Kidney (tissue), 14 donors: ENCODE data around the gene RHEB. TPM values are rescaled to one million over a fixed set of nuclear protein-coding genes. Genes with fewer than 3 reads are reported as not detected.

ENCODE experiments used
- DNase-seq, 5 donors: peaks; one replicate each; pipeline ENCODE4 v3.0.0-alpha.2; 2013 to 2020
- FAIRE-seq: peaks from 2 replicates; lab custom pipeline; 2012; peaks lifted over from hg19 to GRCh38; lab: Jason Lieb, UNC
- H3K27ac ChIP-seq, 2 donors: one replicate each; pipeline ENCODE4 v1.7.0; 2013; ENCODE audit warnings: low read depth in 2 of 2, low read length in 2 of 2, inconsistent platforms in 1 of 2
- H3K27me3 ChIP-seq: one replicate; pipeline ENCODE4 v1.7.1; 2013; ENCODE audit warnings: low read length, inconsistent platforms; ENCODE audit not compliant: control insufficient read depth, insufficient read depth
- H3K36me3 ChIP-seq, 3 donors: one replicate each; pipeline versions ENCODE4 v1.7.0 to v1.7.1; 2013; ENCODE audit warnings: low read length in 3 of 3, control low read depth in 1 of 3, inconsistent platforms in 1 of 3; ENCODE audit not compliant: insufficient read depth in 3 of 3, control insufficient read depth in 2 of 3
- H3K4me1 ChIP-seq, 3 donors: one replicate each; pipeline versions ENCODE4 v1.7.0 to v1.7.1; 2013; ENCODE audit warnings: low read length in 3 of 3, inconsistent platforms in 1 of 3, low read depth in 1 of 3; ENCODE audit not compliant: control insufficient read depth in 2 of 3, insufficient read depth in 2 of 3
- H3K4me3 ChIP-seq, 3 donors: one replicate each; pipeline versions ENCODE4 v1.7.0 to v1.8.1; 2013; ENCODE audit warnings: low read length in 3 of 3, control low read depth in 1 of 3, inconsistent platforms in 1 of 3
- H3K9ac ChIP-seq, 3 donors: one replicate each; pipeline versions ENCODE4 v1.7.0 to v1.7.1; 2013; ENCODE audit warnings: low read length in 3 of 3, control low read depth in 1 of 3, inconsistent platforms in 1 of 3
- H3K9me3 ChIP-seq, 3 donors: one replicate each; pipeline versions ENCODE4 v1.7.0 to v1.7.1; 2013; ENCODE audit warnings: low read length in 3 of 3, control low read depth in 1 of 3, inconsistent platforms in 1 of 3; ENCODE audit not compliant: control insufficient read depth in 2 of 3, insufficient read depth in 1 of 3
- intact Hi-C: fragments of 100-400 bp; cut with DNase I; formaldehyde crosslinking; loops from one replicate; pipeline ENCODE4 v1.11.1; 2022
- polyA plus RNA-seq: library from polyadenylated mRNA; stranded (reverse); fragments of 350-450 nt; fragmentation: Illumina TruSeq; extraction: RNeasy Lipid Tissue Mini Kit (QIAGEN cat#74804); gene quantifications from one replicate; pipeline ENCODE4 v1.2.3, GENCODE V29; 2014; ENCODE audit warnings: low read depth, low replicate concordance; ENCODE audit not compliant: insufficient read depth
- total RNA-seq: library from RNA; stranded (reverse); fragmentation: NEBNext Ultra II Directional; extraction: Animal tissue kit (Norgen Biotek cat#: 25700); gene quantifications from one replicate; pipeline ENCODE4 v1.2.1, GENCODE V29; 2021
- TF ChIP-seq, protein P1 (sequence below): IDR thresholded peaks from 3 replicates; pipeline ENCODE4 v1.5.1; 2012; ENCODE audit warnings: mild to moderate bottlenecking, moderate library complexity, borderline replicate concordance; ENCODE audit not compliant: insufficient read depth; ENCODE audit errors: extremely low read depth
- donor health status: control.
- donor health status: control.
- donor health status: control.
- donor health status: control.
- donor health status: control.
- donor health status: DM: yes; HTN: yes; CAD: no.
- donor health status: Normal renal cell carcinoma (clear cell type).

Gene RHEB
- total and polyA plus RNA-seq, 2 donors from 2014 or later: 92.7 to 123 TPM

GRCh38 chr7:151529842-151530241, 10.1 kb upstream of the RHEB start:
- peaks cover 0 to 6% (median 0%) of the 10 kb centered on the region in 3 donors for H3K9me3 ChIP-seq
- H3K36me3 ChIP-seq: no peaks in the 10 kb centered on the region
- H3K4me1 ChIP-seq: no peaks in the 10 kb centered on the region
- FAIRE-seq (no peak), DNase-seq (no peak)
- no peak overlapping the region for H3K9ac ChIP-seq
- TF ChIP-seq, protein P1, sequence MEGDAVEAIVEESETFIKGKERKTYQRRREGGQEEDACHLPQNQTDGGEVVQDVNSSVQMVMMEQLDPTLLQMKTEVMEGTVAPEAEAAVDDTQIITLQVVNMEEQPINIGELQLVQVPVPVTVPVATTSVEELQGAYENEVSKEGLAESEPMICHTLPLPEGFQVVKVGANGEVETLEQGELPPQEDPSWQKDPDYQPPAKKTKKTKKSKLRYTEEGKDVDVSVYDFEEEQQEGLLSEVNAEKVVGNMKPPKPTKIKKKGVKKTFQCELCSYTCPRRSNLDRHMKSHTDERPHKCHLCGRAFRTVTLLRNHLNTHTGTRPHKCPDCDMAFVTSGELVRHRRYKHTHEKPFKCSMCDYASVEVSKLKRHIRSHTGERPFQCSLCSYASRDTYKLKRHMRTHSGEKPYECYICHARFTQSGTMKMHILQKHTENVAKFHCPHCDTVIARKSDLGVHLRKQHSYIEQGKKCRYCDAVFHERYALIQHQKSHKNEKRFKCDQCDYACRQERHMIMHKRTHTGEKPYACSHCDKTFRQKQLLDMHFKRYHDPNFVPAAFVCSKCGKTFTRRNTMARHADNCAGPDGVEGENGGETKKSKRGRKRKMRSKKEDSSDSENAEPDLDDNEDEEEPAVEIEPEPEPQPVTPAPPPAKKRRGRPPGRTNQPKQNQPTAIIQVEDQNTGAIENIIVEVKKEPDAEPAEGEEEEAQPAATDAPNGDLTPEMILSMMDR: no peak
- no peaks in the 10 kb centered on the region for H3K27me3 ChIP-seq
- intact Hi-C loops: no loop called here
- H3K4me3 ChIP-seq: no peak overlapping the region
- no peak overlapping the region for H3K27ac ChIP-seq

DNA sequence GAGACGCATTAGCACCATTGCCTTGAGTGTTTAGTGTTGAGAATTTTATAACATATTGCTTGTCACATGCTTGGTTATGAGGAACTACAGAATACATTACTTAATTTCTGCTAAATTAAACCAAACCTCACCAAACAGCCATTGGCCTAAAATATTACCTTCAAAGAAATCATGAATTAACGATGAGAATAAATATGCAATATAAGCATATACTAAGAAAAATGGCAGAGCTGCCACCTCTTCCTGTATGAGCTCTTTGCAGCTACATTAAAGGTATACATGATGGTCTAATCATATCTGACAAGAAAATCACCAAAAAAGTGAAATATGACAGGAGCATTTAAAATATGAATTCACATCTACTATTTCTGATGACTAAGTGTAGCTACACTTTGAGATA, 5.2 kb upstream of the RHEB start:
- intact Hi-C loops: no loop called here
- no peak for FAIRE-seq
- Histone ChIP-seq H3K9me3 (peaks cover 0 to under 1% (median 0%) of the 10 kb centered on the region in 3 donors), H3K27me3 (no peaks in the 10 kb centered on the region), H3K36me3 (no peaks in the 10 kb centered on the region), H3K9ac (no peak overlapping the region), H3K4me1 (no peaks in the 10 kb centered on the region), H3K27ac (no peak overlapping the region), H3K4me3 (no peak overlapping the region)
- DNase-seq: no peak
- TF ChIP-seq, protein P1: no peak

GRCh38 chr7:151524331-151524730, 4.6 kb upstream of the RHEB start:
- TF ChIP-seq, protein P1: no peak
- Histone ChIP-seq H3K4me3 (no peak overlapping the region), H3K36me3 (no peaks in the 10 kb centered on the region), H3K4me1 (no peaks in the 10 kb centered on the region), H3K27ac (no peak overlapping the region), H3K9me3 (no peaks in the 10 kb centered on the region), H3K27me3 (no peaks in the 10 kb centered on the region), H3K9ac (no peak overlapping the region)
- DNase-seq (no peak), FAIRE-seq (no peak)
- intact Hi-C loops: no loop called here
